ENCODE measurements around the gene PARVA. TPM values are rescaled to one million over a fixed set of nuclear protein-coding genes. Genes with fewer than 3 reads are reported as not detected.

The PARVA gene
- total and polyA plus RNA-seq, 9 of the 15 experiments (the other 6 are each of a cell fraction or from before 2014, with no cell fraction given) = 0.11 TPM; not detected in 8

DNA sequence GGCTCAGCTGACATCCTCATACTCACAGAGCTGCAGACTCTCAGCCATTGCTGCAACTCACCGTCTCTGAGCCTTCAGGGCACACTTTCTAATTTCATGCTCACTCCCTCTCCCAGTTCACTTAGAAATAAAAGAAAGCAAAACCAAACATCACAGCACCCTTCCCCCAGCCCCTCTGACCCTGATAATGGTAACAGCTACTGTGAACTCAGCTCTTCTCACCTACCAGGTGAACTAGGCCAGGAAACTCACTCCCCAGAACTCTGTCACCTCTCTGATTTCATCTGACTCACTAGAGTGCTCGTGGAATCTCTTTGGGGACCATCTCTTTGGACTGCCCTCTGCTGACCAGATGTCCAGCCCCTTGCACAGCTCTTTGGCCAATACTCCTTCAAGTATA, 14.5 kb upstream of the PARVA start:
- DNase-seq (ENCODE audit: extremely low read depth in 1 of 4, low spot score in 3 of 4) = no peak
- Histone ChIP-seq H3K4me2 (ENCODE audit: insufficient read depth, low read length) (no peak overlapping the region), H3K9me3 (replicated peaks; ENCODE audit: control insufficient read depth, insufficient read depth, low read depth, low read length) (no peaks in the 10 kb centered on the region), H3K79me2 (ENCODE audit: control insufficient read depth, insufficient read depth, low read length) (no peaks in the 10 kb centered on the region), H4K20me1 (replicated peaks; ENCODE audit: control insufficient read depth, insufficient read depth, low read length) (no peaks in the 10 kb centered on the region), H3K4me1 (replicated peaks in 1 of 2; ENCODE audit: control insufficient read depth in 2 of 2, insufficient read depth in 2 of 2, low read length in 2 of 2) (peaks cover 0 to 2% of the 10 kb centered on the region in 2 experiments; a peak in 3 of 5 replicates), H3K4me3 (no peak overlapping the region), H3K27me3 (ENCODE audit: control insufficient read depth in 2 of 2, insufficient read depth in 2 of 2, low read length in 2 of 2) (peaks cover 0 to 5% of the 10 kb centered on the region in 2 experiments; a peak in 1 of 5 replicates), H3K27ac (ENCODE audit: extremely low read depth, low read depth, low read length) (no peak overlapping the region), H3K36me3 (ENCODE audit: control insufficient read depth, insufficient read depth, low read length) (no peaks in the 10 kb centered on the region), H3K9me1 (ENCODE audit: control insufficient read depth, insufficient read depth, low read length) (no peaks in the 10 kb centered on the region), H3K9ac (ENCODE audit: insufficient read depth in 1 of 2, low read depth in 2 of 2, low read length in 2 of 2) (no peak overlapping the region), H2AFZ (ENCODE audit: low read depth, low read length) (no peak overlapping the region)
- BruUV-seq (replicated peaks) = no TSS peak
- in situ Hi-C loops (cut with MboI) (no loop called here), intact Hi-C loops (cut with micrococcal nuclease) (no loop called here)
- 0% methylated on average over 2 of the region's 2 CpGs for WGBS (ENCODE audit: insufficient coverage, low coverage, missing lambda C conversion rate)
- TF ChIP-seq, protein P1, sequence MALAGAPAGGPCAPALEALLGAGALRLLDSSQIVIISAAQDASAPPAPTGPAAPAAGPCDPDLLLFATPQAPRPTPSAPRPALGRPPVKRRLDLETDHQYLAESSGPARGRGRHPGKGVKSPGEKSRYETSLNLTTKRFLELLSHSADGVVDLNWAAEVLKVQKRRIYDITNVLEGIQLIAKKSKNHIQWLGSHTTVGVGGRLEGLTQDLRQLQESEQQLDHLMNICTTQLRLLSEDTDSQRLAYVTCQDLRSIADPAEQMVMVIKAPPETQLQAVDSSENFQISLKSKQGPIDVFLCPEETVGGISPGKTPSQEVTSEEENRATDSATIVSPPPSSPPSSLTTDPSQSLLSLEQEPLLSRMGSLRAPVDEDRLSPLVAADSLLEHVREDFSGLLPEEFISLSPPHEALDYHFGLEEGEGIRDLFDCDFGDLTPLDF (CRISPR knock-in tag; IDR thresholded peaks at IDR 0.05) = no peak
- no peak for TF ChIP-seq NFIC (IDR thresholded peaks at IDR 0.05)
- TF ChIP-seq RUNX1 (IDR thresholded peaks at IDR 0.05; ENCODE audit: low read depth) = no peak
- TF ChIP-seq ZFP36 (IDR thresholded peaks at IDR 0.05; ENCODE audit: low read depth, low read length, partially characterized antibody) = no peak
- TF ChIP-seq ELF2 (CRISPR knock-in tag; IDR thresholded peaks at IDR 0.05) = no peak
- ATAC-seq = no peak
- no peak for FAIRE-seq
- ChIA-PET CTCF (ENCODE audit: low intra/inter-chr PET ratio) (no interaction called here), POLR2A (interaction anchor here (0.6 to 0.7 kb wide), 3 partner anchors 17 to 185 kb away, joined by 3 read pairs; no protein-coding TSS in a partner anchor)

DNA sequence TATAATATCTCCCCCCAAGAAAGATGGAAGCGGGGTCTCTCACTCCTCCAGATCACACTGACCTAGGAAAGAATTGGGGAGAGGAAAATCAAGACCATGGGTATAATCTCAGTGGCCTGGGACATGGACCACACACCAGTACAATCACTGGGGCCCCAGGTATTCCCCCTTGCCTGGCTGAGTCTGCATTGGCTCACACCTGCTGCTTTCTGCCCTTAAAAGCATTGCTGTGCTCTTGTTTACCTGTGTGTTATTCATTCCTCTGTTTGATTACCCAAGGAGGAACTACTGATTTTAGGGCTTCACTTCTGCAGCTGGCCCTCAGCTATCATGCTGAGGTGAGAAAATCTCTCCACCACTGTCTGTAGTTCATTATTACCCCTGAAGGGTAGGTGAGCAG, 14.0 kb upstream of the PARVA start:
- Histone ChIP-seq H4K20me1 (replicated peaks; ENCODE audit: control insufficient read depth, insufficient read depth, low read length) (no peaks in the 10 kb centered on the region), H3K27me3 (ENCODE audit: control insufficient read depth in 2 of 2, insufficient read depth in 2 of 2, low read length in 2 of 2) (peaks cover 0 to 4% of the 10 kb centered on the region in 2 experiments; a peak in 1 of 5 replicates), H3K9me1 (ENCODE audit: control insufficient read depth, insufficient read depth, low read length) (no peaks in the 10 kb centered on the region), H3K4me3 (no peak overlapping the region), H3K9ac (ENCODE audit: insufficient read depth in 1 of 2, low read depth in 2 of 2, low read length in 2 of 2) (no peak overlapping the region), H3K9me3 (replicated peaks; ENCODE audit: control insufficient read depth, insufficient read depth, low read depth, low read length) (no peaks in the 10 kb centered on the region), H3K79me2 (ENCODE audit: control insufficient read depth, insufficient read depth, low read length) (no peaks in the 10 kb centered on the region), H3K27ac (ENCODE audit: extremely low read depth, low read depth, low read length) (no peak overlapping the region), H3K36me3 (ENCODE audit: control insufficient read depth, insufficient read depth, low read length) (no peaks in the 10 kb centered on the region), H3K4me1 (replicated peaks in 1 of 2; ENCODE audit: control insufficient read depth in 2 of 2, insufficient read depth in 2 of 2, low read length in 2 of 2) (peaks cover 0 to 2% of the 10 kb centered on the region in 2 experiments; a peak in 3 of 5 replicates), H2AFZ (ENCODE audit: low read depth, low read length) (no peak overlapping the region), H3K4me2 (ENCODE audit: insufficient read depth, low read length) (no peak overlapping the region)
- BruUV-seq (replicated peaks) = no TSS peak
- CTCF ChIA-PET (ENCODE audit: low intra/inter-chr PET ratio) = no interaction called here
- ATAC-seq (no peak), DNase-seq (ENCODE audit: extremely low read depth in 1 of 4, low spot score in 3 of 4) (no peak), FAIRE-seq (no peak)
- in situ Hi-C loops (cut with MboI) = no loop called here
- 0% methylated on average over 1 of the region's 1 CpG for WGBS (ENCODE audit: insufficient coverage, low coverage, missing lambda C conversion rate)
- intact Hi-C loops (cut with micrococcal nuclease) = no loop called here
- POLR2A ChIA-PET = interaction anchor here (0.6 kb wide), 1 partner anchor 17 kb away, joined by 3 read pairs; no protein-coding TSS in a partner anchor
- TF ChIP-seq, protein P2, sequence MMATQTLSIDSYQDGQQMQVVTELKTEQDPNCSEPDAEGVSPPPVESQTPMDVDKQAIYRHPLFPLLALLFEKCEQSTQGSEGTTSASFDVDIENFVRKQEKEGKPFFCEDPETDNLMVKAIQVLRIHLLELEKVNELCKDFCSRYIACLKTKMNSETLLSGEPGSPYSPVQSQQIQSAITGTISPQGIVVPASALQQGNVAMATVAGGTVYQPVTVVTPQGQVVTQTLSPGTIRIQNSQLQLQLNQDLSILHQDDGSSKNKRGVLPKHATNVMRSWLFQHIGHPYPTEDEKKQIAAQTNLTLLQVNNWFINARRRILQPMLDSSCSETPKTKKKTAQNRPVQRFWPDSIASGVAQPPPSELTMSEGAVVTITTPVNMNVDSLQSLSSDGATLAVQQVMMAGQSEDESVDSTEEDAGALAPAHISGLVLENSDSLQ (IDR thresholded peaks at IDR 0.05) = no peak
- no peak for TF ChIP-seq ETV5 (CRISPR knock-in tag; IDR thresholded peaks at IDR 0.05; ENCODE audit: low read depth)

All from K562 (cell line).